ENCODE data around the gene TELO2.

The TELO2 gene

GRCh38 chr16:1538804-1539520 lies 45.8 kb downstream of the TELO2 start:
- no peak for TF ChIP-seq EZH2phosphoT487 (IDR thresholded peaks at IDR 0.05; ENCODE audit: low read depth)
- peak; percentile 22 for TF ChIP-seq CTCF (IDR thresholded peaks at IDR 0.05; ENCODE audit: low read depth, low read length)
- H4K20me1 ChIP-seq (ENCODE audit: insufficient read depth, low read length), result no peaks in the 10 kb centered on the region
- H3K27ac ChIP-seq (ENCODE audit: low read length), result no peak overlapping the region
- no peaks in the 10 kb centered on the region for H3K79me2 ChIP-seq (ENCODE audit: low read length)
- H3K4me1 ChIP-seq (ENCODE audit: low read length), result peaks cover 5% of the 10 kb centered on the region
- no peaks in the 10 kb centered on the region for H3K27me3 ChIP-seq (ENCODE audit: low read depth, low read length)
- no peaks in the 10 kb centered on the region for H3K36me3 ChIP-seq (replicated peaks; ENCODE audit: low read depth, low read length)
- H3K4me3 ChIP-seq (ENCODE audit: low read length), result no peak overlapping the region
- H3K9ac ChIP-seq (ENCODE audit: low read length), result no peak overlapping the region
- no peak overlapping the region for H3K4me2 ChIP-seq (ENCODE audit: low read length)
- H3K9me3 ChIP-seq (ENCODE audit: insufficient read depth, low read length), result no peaks in the 10 kb centered on the region
- no peak overlapping the region for H2AFZ ChIP-seq (ENCODE audit: low read depth, low read length)

- H3K79me2 ChIP-seq (ENCODE audit: low read length), result no peaks in the 10 kb centered on the region
Measured at GRCh38 chr16:1539720-1540555, 46.8 kb downstream of the TELO2 start.

GRCh38 chr16:1540556-1540855 lies 47.3 kb downstream of the TELO2 start:
- TF ChIP-seq EZH2phosphoT487 (IDR thresholded peaks at IDR 0.05; ENCODE audit: low read depth), result no peak
- TF ChIP-seq CTCF (IDR thresholded peaks at IDR 0.05; ENCODE audit: low read depth, low read length), result no peak
- no peak overlapping the region for H3K4me3 ChIP-seq (ENCODE audit: low read length)
- no peaks in the 10 kb centered on the region for H3K36me3 ChIP-seq (replicated peaks; ENCODE audit: low read depth, low read length)
- H3K79me2 ChIP-seq (ENCODE audit: low read length), result no peaks in the 10 kb centered on the region
- no peak overlapping the region for H3K27ac ChIP-seq (ENCODE audit: low read length)
- H3K4me2 ChIP-seq (ENCODE audit: low read length), result no peak overlapping the region
- H2AFZ ChIP-seq (ENCODE audit: low read depth, low read length), result no peak overlapping the region
- H3K9me3 ChIP-seq (ENCODE audit: insufficient read depth, low read length), result no peaks in the 10 kb centered on the region
- H3K4me1 ChIP-seq (ENCODE audit: low read length), result peaks cover 5% of the 10 kb centered on the region
- no peaks in the 10 kb centered on the region for H3K27me3 ChIP-seq (ENCODE audit: low read depth, low read length)
- no peak overlapping the region for H3K9ac ChIP-seq (ENCODE audit: low read length)
- H4K20me1 ChIP-seq (ENCODE audit: insufficient read depth, low read length), result no peaks in the 10 kb centered on the region

More at GRCh38 chr16:1539720-1540555, 46.8 kb downstream of the TELO2 start:
- Histone ChIP-seq H3K9me3 (ENCODE audit: insufficient read depth, low read length) (no peaks in the 10 kb centered on the region), H3K27me3 (ENCODE audit: low read depth, low read length) (no peaks in the 10 kb centered on the region), H3K4me3 (ENCODE audit: low read length) (no peak overlapping the region), H3K4me1 (ENCODE audit: low read length) (peaks cover 5% of the 10 kb centered on the region), H4K20me1 (ENCODE audit: insufficient read depth, low read length) (no peaks in the 10 kb centered on the region), H2AFZ (ENCODE audit: low read depth, low read length) (no peak overlapping the region), H3K27ac (ENCODE audit: low read length) (no peak overlapping the region), H3K4me2 (ENCODE audit: low read length) (no peak overlapping the region), H3K9ac (ENCODE audit: low read length) (no peak overlapping the region), H3K36me3 (replicated peaks; ENCODE audit: low read depth, low read length) (no peaks in the 10 kb centered on the region)
- no peak for TF ChIP-seq EZH2phosphoT487 (IDR thresholded peaks at IDR 0.05; ENCODE audit: low read depth)
- no peak for TF ChIP-seq CTCF (IDR thresholded peaks at IDR 0.05; ENCODE audit: low read depth, low read length)
